Measurements from ENCODE around the gene LTBP1.

LTBP1 gene

DNA sequence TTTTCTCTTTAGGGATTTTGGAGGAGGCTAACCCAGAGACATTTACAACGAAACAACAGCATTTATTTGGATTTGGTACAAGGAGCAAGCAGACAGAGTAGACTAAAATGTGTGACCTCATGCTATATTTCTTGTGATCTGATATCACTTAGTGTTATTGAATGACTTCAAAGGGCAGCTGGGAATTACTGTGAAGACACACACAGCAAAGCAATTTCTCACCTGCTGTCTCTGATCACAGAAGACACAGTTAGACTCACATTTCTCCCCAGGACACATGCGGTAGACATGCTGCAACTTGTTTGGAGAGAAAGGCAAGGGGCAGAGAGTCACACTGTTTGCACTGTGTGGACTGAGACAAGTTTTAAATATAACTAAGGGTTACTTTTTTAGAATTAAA lies 67.5 kb downstream of the LTBP1 start:
- no peak for DNase-seq

DNA sequence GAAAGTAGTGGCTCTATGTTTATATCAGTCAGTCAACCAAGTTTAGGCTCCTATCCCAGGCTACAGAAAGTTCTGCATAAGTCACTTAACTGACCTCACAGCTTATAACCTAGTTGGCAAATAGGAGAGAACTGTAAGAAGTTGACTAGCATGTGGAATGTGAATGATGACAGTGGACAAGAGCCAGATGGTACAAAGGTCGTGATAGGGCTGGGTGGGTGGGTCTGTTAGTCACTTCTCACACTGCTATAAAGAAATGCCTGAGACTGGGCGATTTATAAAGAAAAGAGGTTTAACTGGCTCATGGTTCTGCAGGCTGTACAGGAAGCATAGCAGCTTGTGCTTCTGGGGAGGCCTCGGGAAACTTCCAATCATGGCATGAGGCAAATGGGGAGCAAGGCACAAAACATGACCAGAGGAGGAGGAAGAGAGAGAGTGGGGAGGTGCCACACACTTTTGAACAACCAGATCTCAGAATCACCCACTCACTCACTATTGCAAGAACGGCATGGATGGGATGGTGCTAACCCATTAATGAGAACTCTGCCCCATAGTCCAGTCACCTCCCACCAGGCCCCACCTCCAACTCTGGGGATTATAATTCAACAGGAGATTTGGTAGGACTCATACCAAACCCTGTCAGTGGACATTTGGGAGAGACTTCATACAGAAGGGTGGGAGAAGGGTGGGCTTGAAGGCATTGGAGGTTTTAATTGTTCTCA lies 68.8 kb downstream of the LTBP1 start:
- no peak for DNase-seq

DNA sequence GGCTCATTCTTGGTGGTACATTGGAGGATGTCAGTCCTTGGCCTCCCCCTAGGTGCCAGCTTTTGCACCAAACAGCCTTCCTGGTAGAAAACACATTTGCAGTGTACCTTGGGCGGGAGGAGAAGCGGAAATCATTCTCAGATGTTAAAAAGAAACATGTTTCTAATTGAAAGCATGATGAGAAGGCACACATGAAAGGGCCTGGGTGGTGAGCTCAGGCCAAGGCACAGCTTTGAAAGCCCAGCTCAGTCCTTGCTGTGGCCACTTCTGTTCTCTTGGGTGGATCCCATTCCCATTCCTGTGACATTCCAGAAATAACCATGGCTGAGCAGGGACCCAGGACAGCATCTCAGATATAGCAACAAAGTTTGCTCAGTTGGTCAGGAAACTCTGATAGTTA lies 71.5 kb downstream of the LTBP1 start:
- DNase-seq = no peak

DNA sequence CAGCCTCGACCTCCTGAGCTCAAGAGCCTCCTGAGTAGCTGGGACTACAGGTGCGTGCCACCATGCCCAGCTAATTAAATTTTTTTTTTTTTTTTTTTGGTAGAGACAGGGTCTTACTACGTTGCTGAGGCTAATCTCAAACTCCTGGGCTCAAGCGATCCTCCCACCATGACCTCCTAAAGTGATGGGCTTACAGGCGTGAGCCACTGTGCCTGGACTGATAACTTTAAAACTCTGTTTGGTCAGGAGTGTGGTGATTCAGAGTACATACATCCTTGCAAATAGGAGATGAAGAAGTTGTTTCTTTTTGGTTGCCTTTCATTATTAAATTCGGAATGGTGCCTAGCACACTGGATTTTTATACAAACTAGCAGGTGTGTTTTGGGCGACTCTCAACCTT lies 73.0 kb downstream of the LTBP1 start:
- no peak for DNase-seq

DNA sequence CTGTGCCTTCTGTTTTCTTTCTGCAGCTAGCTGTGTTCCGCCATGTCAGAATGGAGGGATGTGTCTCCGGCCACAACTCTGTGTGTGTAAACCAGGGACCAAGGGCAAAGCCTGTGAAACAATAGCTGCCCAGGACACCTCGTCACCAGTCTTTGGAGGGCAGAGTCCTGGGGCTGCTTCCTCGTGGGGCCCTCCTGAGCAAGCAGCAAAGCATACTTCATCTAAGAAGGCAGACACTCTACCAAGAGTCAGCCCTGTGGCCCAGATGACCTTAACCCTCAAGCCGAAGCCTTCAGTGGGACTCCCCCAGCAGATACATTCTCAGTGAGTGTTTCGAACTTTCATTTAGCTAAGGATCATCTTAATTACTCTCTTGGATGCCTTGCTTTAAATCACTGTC lies 74.1 kb downstream of the LTBP1 start:
- DNase-seq = no peak

DNA sequence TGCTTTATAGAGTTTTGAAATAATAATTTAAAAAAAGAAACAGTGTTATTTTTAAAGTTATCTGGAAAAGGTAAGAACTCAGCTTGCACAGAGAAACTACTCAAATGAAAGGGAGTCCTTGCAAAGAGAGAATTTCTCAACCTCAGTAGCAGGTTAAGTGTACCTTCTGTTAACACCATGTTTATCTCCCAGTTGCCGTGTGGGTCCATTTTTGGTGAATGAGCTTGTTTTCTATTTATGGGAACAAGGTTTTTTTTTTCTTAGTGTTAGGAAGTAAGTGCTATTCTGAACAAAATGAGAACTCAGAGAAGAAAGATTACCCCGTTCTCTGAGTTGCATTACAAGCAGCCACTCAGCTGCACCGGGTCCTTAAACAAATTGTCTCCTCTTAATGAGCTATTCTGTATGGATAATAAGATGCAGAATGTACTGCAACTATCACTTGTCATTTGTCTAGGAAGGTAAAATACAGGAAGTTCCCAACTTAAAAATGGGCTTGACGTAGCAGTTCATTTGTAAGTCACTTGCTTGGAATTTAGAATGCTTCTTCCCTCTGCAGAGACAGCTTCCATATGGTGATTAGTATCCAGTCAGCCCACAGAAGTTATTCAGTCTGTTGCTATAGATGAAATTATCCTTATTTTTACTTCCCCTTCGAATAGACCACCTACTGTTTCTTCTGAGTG lies 74.9 kb downstream of the LTBP1 start:
- DNase-seq = no peak

DNA sequence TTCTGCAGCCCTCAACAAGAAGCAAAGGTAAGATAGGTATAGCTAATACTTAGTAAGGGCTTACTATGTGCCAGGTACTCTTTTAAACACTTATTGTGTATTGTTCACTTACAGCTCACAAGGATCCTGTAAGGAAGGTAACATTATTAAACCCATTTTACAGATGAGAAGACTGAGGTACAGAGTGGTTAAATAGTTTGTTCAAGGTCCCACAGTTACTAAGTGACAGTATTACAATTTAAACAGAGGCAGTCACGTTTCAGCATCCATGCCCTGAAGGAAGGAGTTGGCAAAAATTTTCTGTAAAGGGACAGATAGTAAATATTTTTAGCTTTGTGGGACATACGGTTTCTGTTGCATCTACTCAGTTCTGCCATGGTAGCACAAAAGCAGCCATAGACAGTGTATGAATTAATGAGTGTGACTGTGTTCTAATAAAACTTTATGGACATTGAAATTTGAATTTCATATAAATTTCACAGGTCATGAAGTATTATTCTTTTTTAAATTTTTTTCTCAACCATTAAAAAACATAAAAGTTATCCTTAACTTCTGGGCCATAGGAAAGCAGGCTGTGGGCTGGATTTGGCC lies 75.7 kb downstream of the LTBP1 start:
- no peak for DNase-seq

DNA sequence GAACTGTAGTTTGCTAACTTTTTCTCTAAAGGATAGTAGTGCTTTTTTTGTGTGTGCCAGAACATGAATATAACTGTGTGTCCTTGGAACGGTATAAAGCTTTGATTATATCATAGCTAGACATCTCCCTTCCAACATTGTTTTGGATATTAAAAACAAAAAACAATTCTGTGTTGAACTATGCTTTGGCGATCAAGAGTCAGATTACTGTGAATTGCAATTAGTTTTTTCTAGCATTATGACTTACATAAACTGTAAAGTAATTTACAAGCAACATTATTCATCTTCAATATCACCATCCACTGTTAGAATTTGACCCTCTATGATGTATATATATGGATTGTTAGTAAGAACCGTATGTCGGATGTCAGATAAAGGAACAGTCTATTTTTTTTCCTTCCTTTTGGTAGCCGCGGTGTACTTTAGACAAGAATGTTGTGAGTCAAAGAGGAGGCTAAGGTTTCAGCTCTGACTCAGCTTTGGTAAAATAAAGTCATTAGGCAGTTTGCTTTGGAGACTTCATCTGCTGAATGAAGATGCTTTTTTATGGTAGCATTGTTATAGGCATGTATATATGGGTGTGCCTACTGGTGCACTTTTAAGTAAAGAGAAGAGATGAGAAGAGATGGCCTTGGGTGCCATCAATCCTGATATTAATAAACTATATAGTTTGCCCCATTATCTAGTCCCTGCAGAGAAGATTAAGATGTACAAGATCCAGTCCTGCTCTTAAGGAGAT lies 76.4 kb downstream of the LTBP1 start:
- DNase-seq = no peak

DNA sequence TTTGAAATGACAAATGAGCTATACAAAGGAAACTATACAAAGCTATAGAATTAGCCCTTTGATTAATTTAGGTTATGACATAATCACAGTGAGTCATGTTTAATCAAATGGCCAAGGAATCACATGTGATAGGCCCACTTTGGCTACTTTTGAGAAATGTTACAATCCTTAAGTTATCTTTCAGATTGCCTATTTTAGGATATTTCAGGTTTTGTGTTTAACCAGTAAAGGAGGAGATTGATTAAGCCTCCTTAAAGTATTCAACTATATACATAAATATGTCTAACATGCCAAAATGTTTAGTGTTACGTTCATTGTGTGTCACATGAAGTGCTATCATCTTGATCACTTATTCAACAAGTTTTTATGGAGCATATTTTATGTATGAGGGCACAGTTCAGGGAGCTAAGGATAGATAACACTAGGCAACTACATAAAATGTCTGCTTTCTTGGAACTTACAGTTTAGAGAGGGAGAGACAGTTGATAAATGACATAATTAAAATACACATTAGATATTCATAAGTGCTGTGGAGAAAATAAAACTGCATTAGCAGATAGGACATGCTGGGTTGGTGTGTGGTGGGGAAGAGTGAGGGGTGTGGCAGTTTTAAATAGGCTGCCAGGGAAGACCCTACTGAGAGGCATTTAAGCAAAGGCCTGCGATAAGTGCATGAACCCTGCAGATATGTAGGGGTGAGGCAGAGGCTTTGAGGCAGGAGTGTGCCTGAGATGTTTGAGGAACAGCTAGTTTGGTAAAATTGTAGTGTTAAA lies 77.2 kb downstream of the LTBP1 start:
- DNase-seq = no peak

DNA sequence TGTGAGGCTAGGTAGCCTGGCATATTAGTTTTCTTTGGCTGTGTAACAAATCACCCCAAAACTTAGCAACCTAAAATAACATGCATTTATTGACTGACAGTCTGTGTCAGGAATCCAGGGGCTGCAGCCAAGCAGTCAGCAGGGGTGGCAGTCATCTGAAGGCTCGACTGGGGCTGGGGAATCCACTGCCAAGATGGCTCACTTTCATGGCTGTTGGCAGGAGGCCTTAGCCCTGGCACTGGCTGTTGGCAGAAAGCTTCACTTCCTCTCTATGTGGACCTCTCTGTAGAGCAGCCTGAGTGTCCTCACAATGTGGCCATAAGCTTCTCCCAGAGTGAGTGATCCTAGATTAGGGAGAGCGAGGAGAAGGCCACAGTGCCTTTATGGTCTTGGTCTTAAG lies 78.0 kb downstream of the LTBP1 start:
- DNase-seq = no peak

DNA sequence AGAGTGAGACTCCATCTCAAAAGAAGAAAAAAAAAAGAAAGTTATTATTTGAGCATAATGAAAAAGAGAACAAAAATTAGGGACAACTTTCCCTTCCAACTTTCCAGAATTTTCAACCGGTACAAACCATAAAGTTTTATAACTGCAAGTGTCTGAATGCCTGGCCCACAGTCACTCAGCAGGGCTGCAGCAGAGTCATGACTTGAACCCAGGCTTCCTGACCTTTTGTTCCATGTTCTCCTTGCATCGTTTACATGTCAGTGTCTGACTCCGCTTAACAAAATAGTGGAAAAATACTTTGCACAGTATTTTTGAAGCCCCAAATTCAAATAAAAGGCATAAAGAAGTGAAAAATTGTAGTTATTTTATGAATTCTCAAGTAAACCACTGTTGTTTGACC lies 82.7 kb downstream of the LTBP1 start:
- no peak for DNase-seq

DNA sequence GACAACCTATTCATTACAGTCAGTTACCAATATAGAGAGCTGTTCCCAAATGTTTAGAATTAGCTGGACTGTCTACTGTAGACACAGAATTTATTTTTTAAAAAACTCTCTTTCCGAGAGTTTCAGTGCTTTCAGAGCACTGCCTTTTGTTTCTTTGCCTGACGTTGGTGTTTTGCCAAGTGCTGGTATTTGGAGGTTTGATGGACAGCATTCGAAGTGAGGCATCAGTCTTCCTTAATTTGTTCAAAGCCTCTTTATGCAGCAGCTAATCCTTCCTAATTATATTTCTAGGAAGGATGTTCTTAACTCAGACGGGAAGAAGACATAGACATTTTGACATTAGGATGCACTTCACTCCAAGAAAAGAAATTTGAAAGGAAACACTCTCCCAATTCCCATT lies 83.2 kb downstream of the LTBP1 start:
- DNase-seq = no peak

DNA sequence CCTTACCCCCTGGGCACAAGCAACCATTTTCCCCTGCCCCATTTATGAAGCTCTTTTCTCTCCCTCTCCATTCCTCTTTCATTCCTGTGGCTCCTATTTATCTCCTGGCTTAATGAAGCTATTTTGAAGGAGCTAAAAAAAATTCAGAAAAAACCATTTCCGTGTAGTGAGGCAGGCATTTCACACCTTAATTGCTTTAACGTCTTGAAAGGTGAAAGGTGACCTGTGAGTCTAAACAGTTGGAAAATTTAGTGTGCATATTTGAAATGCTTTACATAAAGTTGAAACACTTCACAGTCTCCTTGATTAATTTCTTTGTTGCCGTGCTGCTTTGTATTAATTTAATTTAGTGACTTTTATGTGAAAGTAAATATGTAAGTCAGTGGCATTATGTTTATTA lies 83.6 kb downstream of the LTBP1 start:
- no peak for DNase-seq

DNA sequence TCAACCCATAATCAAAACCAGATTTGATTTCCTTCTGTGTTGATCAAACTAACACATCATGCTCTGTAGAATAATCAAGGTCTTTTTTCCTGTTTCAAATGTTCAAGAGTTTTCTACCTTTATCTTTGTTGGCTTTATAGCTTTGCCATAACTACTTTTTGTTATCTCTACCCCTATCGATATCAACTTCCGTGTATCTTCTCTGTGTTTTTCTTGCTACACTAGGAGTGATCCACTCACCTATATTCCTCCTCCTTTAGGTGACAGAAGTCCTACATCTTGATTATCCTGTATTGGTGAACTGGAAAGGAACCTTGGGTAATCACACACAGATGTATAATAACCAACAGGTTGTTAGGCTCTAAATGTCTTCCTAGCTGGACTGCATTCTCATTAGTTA lies 85.5 kb downstream of the LTBP1 start:
- no peak for DNase-seq

DNA sequence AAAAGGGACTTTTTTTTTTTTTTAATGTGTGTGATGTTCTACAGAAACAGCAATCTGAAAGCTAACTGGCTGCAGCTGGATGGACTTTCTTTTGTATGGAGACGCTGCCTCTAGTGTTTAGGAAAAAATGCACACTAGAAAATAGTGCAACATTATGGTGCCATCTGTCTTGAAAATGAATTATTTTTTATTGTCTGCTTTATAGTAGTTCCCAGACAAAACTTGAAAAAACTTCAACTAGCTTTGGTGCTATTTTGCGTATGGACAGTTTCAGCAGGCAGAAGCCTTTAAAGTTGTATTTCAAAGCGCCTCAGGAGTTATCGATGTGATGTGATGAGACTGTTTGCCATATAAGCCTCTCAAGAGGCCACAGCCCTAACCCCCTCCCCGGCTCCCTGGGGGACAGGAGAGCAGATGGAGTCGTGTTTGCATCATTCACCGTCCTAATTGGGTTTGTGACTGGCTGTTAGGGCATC lies 86.9 kb downstream of the LTBP1 start:
- no peak for DNase-seq

DNA sequence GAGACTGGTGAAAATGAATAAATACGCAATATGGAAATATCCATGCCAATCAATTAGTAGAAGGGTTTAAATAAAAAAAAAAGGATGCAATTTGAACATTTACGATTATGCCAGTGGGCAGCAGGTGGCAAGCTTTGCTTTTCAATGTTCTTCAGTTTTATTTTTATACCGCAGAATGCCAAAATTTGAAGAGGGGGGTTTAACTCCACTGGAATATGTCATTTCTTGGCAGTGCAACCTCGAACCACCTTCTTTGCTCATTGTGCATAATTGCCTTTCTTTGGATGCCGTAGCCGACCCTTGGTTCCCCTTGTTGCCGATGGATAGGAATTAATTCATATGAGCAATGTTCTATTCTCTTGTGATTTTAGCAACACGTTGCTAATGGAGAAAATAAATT lies 88.0 kb downstream of the LTBP1 start:
- DNase-seq = no peak

DNA sequence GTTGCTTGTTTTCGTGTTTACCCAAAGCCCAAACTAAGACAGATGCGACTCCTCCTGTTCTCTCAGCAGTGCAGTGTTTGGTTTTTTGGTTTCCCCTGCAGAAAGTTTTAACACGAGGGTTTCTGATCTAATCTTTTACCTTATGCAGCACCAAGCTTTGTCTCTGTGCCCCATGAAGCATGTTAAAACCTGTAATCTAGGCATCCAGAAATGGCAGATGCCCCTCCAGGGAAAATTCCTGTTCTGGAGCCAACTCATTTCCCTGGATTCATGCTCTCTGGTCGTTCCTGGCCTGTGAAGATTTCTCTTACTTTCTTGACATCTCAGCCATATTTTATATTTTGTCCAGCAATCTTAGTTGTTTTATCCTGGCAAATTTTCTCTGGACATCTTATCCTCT lies 91.5 kb downstream of the LTBP1 start:
- no peak for DNase-seq

DNA sequence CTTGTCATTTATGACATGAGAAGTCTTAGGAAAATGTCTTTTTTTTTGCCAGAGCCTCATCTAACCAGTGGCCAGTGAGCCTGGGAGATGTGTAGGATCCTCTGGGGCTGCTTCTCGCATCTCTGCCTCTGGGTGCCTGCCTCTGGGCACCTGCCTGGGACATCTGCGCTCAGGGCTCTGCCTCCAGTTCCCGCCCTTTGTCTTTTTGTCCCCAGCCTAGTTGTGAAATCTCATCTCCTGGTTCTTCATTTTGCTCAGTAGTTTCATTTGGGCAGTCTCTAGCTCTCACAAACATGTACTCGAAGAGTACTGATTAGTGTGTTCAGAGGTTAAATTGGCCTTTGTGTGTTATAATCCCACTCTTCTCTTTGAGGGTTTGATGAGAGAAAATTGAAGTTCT lies 92.0 kb downstream of the LTBP1 start:
- no peak for DNase-seq

DNA sequence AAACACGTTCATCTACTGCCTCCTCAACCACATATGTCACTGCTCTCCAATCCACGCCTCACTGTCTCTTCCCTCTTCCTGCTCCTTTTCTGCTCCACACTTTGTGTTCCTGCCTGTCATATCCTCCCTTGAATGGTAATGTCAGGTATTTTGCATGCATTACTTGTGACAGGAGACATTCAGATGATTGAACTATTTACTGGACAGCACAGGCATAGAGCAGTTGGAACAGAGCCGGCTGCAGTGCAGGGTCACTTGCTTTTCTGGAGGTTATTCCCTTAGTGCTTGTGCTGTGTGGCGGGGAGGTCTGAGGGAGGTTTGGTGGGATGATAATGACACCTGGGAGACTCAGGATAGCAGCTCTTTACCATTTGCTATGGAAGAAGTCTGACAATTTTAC lies 93.8 kb downstream of the LTBP1 start:
- DNase-seq = no peak

DNA sequence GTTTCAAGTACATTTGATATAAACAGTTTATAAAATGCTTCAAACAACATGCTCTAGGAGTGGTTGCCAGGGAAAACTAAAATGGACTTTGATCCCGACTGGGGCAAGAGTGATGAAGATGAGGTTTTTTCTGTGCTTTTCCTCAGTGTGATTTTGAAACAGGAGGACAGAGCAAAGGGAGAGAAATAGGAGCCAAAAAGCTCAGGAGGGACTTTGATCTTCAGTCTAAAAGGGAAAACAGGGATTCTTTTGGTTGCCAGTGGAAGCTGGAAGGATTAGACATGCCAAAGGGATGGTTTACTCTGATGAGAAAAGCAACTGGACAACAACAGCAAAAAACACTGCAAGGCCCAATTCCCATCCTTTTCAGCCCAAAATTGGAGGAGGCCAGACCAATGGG lies 95.5 kb downstream of the LTBP1 start:
- DNase-seq = no peak

DNA sequence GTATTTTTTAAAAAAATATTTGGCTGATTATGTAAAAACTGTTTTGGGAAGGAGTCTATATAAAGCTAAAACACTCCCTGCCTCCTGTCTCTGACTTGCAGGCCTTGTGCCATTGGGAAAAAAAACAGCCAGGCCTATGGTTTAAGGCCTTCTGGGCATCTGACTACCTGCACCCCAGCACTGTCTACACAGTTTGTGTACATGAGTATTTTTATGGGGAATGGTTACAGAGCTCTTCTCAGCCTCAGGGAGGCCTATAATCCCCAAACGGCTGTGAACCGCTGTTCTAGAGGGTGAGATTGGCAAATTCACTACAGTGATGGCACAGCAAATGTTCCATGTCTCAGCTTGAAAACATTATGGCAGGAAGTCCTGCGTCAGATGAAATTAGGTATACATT lies 96.1 kb downstream of the LTBP1 start:
- DNase-seq = no peak

DNA sequence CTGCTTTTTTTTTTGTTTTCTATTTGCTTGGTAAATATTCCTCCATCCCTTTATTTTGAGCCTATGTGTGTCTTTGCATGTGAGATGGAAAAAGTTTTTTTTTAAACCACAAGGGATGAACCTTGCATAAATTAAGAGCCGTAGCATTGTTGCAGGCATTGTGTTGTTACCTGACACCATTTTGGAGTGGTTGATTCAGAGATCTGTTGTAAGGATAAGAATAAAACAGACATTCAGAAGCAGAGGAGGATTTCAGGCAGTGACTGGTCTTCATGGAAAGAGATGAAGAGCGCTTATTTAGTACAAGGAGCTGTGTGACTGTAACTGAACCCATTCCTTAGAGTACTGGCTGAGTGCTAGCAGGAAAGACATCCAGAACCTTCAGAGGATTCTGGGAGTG lies 101.2 kb downstream of the LTBP1 start:
- no peak for DNase-seq

Measured in CD4-positive, alpha-beta T cell treated with Interleukin-17A for 4 hours (primary cell).